CD14-positive monocyte (primary cell): ENCODE results near the gene SEC14L2. TPM values are rescaled to one million over a fixed set of nuclear protein-coding genes. Genes with fewer than 3 reads are reported as not detected.

ENCODE experiments used
- DNase-seq, 3 donors: peaks; one replicate each; pipeline ENCODE4 v3.0.0-alpha.2; 2011 to 2022
- H2AFZ ChIP-seq: 2 replicates; pipeline ENCODE4 v1.6.0; 2012; ENCODE audit warnings: mild to moderate bottlenecking, low read depth, low read length, inconsistent platforms; ENCODE audit not compliant: insufficient read depth, poor library complexity, severe bottlenecking
- H3K27ac ChIP-seq, 2 donors: 1 replicate in 1 of 2; 2 replicates in 1 of 2; pipeline ENCODE4 v1.5.1; 2012 to 2013; ENCODE audit warnings: low read length in 2 of 2, control low read depth in 1 of 2, inconsistent platforms in 1 of 2, low read depth in 1 of 2, mild to moderate bottlenecking in 1 of 2
- H3K27me3 ChIP-seq, 2 donors: one replicate each; pipeline versions ENCODE4 v1.6.0 to v1.6.1; 2011 to 2013; ENCODE audit warnings: low read length in 2 of 2; ENCODE audit not compliant: control insufficient read depth in 2 of 2, insufficient read depth in 2 of 2
- H3K36me3 ChIP-seq, 2 donors: replicated peaks in 1 of 2; 1 replicate in 1 of 2; 2 replicates in 1 of 2; pipeline versions ENCODE4 v1.5.1 to v1.6.1; 2012 to 2013; ENCODE audit warnings: low read length in 2 of 2, control low read depth in 1 of 2, inconsistent platforms in 1 of 2, mild to moderate bottlenecking in 1 of 2; ENCODE audit not compliant: insufficient read depth in 2 of 2, control insufficient read depth in 1 of 2
- H3K4me1 ChIP-seq, 2 donors: 1 replicate in 1 of 2; 2 replicates in 1 of 2; pipeline versions ENCODE4 v1.5.1 to v1.6.1; 2012 to 2013; ENCODE audit warnings: low read length in 2 of 2, control low read depth in 1 of 2, inconsistent platforms in 1 of 2, mild to moderate bottlenecking in 1 of 2, moderate library complexity in 1 of 2; ENCODE audit not compliant: insufficient read depth in 2 of 2, control insufficient read depth in 1 of 2
- H3K4me2 ChIP-seq: replicated peaks from 2 replicates; pipeline ENCODE3; 2012; ENCODE audit warnings: low read length, moderate library complexity, mild to moderate bottlenecking; ENCODE audit not compliant: poor library complexity, severe bottlenecking; ENCODE audit errors: extremely low read depth
- H3K4me3 ChIP-seq, 3 experiments: fragments of 200-600 bp in 1 of 3; sonication (generic) in 1 of 3; replicated peaks in 1 of 3; 1 replicate in 2 of 3; 2 replicates in 1 of 3; pipeline ENCODE4 v1.5.1; 2011 to 2013; ENCODE audit warnings: low read length in 3 of 3, mild to moderate bottlenecking in 3 of 3, control low read depth in 2 of 3, low read depth in 2 of 3, inconsistent platforms in 1 of 3, moderate library complexity in 1 of 3
- H3K79me2 ChIP-seq: 2 replicates; pipeline ENCODE4 v1.6.0; 2012; ENCODE audit warnings: mild to moderate bottlenecking, control low read depth, inconsistent platforms, low read length, moderate library complexity; ENCODE audit not compliant: insufficient read depth
- H3K9ac ChIP-seq: 2 replicates; pipeline ENCODE4 v1.6.0; 2017; ENCODE audit warnings: low read length, mild to moderate bottlenecking; ENCODE audit not compliant: insufficient read depth, poor library complexity, severe bottlenecking
- H3K9me3 ChIP-seq, 2 donors: replicated peaks in 1 of 2; 1 replicate in 1 of 2; 2 replicates in 1 of 2; pipeline versions ENCODE4 v1.5.1 to v1.6.1; 2012 to 2013; ENCODE audit warnings: low read length in 2 of 2, control low read depth in 1 of 2; ENCODE audit not compliant: control insufficient read depth in 1 of 2, insufficient read depth in 1 of 2
- H4K20me1 ChIP-seq: 2 replicates; pipeline ENCODE4 v1.6.0; 2012; ENCODE audit warnings: mild to moderate bottlenecking, low read length, control low read depth, moderate library complexity; ENCODE audit not compliant: insufficient read depth
- H3K27ac Mint-ChIP-seq, 7 donors: one replicate each; pipeline ENCODE4 v1.8.0; 2020; ENCODE audit warnings: mild to moderate bottlenecking in 7 of 7, mixed read lengths in 7 of 7, moderate library complexity in 6 of 7, inconsistent platforms in 2 of 7
- H3K27me3 Mint-ChIP-seq, 3 donors: one replicate each; pipeline ENCODE4 v1.8.0; 2021 to 2022; ENCODE audit warnings: low read depth in 3 of 3, mild to moderate bottlenecking in 3 of 3, mixed read lengths in 3 of 3, moderate library complexity in 3 of 3, inconsistent platforms in 1 of 3
- H3K36me3 Mint-ChIP-seq, 2 donors: one replicate each; pipeline ENCODE4 v1.8.0; 2020; ENCODE audit warnings: mixed read lengths in 2 of 2, inconsistent platforms in 1 of 2, mild to moderate bottlenecking in 1 of 2
- H3K4me1 Mint-ChIP-seq: one replicate; pipeline ENCODE4 v1.8.0; 2020; ENCODE audit warnings: mild to moderate bottlenecking, mixed read lengths
- H3K4me3 Mint-ChIP-seq, 2 donors: one replicate each; pipeline ENCODE4 v1.8.0; 2020; ENCODE audit warnings: mild to moderate bottlenecking in 2 of 2, mixed read lengths in 2 of 2, moderate library complexity in 1 of 2
- H3K9me3 Mint-ChIP-seq, 7 donors: one replicate each; pipeline ENCODE4 v1.8.0; 2020 to 2022; ENCODE audit warnings: mixed read lengths in 7 of 7, mild to moderate bottlenecking in 6 of 7, moderate library complexity in 6 of 7, inconsistent platforms in 2 of 7
- CTCF ChIP-seq: fragments of 200-600 bp; IDR thresholded peaks from one replicate; pipeline ENCODE4 v1.8.0; 2022; ENCODE audit warnings: antibody characterized with exemption, mild to moderate bottlenecking
- WGBS: methylation state at CpG from one replicate; pipeline ENCODE4 v1.1.5; 2013; ENCODE audit warnings: missing lambda C conversion rate; ENCODE audit not compliant: insufficient coverage; 5-methylcytosine and 5-hydroxymethylcytosine counted together
- intact Hi-C, 2 donors: fragments of 100-400 bp; cut with micrococcal nuclease; formaldehyde crosslinking; loops; one replicate each; pipeline versions ENCODE4 v1.15.0 to v1.15.1; 2023
- polyA plus RNA-seq, 3 donors: library from polyadenylated mRNA; depleted of rRNA in 1 of 3; unstranded in 2 of 3; stranded (reverse) in 1 of 3; fragments of 300-500 nt in 2 of 3; fragments of >200 nt in 1 of 3; fragmentation: Illumina TruSeq in 2 of 3; gene quantifications; 1 replicate in 2 of 3; 2 replicates in 1 of 3; pipeline ENCODE4 v1.2.3, GENCODE V29; 2012 to 2021

The SEC14L2 gene
- polyA plus RNA-seq, 3 donors, result 0.03 TPM; not detected in 1

- Histone ChIP-seq H3K4me3 (peak within 1 kb of the TSS; percentile 14 to 75 (median 51)), H3K4me1 (peaks cover 10% of the 10 kb centered on the region in 2 donors), H3K36me3 (peaks cover 0 to 13% of the 10 kb centered on the region in 2 donors), H3K4me2 (peak within 1 kb of the TSS; percentile 88), H2AFZ (peak within 1 kb of the TSS; percentile 86), H3K27me3 (no peaks in the 10 kb centered on the region), H3K9ac (peak within 1 kb of the TSS; percentile 55), H3K27ac (no peak within 1 kb of the TSS), H3K9me3 (no peaks in the 10 kb centered on the region), H4K20me1 (no peaks in the 10 kb centered on the region), H3K79me2 (no peaks in the 10 kb centered on the region)
- H3K27ac Mint-ChIP-seq, result peak within 1 kb of the TSS in 6 of 7 donors; percentile 60 to 88 (median 80)
- peak; percentile 76 to 82 (median 81) for DNase-seq
- peaks cover 5 to 7% of the 10 kb centered on the region in 2 donors for H3K36me3 Mint-ChIP-seq
- H3K9me3 Mint-ChIP-seq, result peaks cover 0 to 4% (median 0%) of the 10 kb centered on the region in 7 donors
- peak; percentile 97 for TF ChIP-seq CTCF
- H3K4me1 Mint-ChIP-seq, result peaks cover 14% of the 10 kb centered on the region
- 0% methylated on average over 90 of the region's 95 CpGs for WGBS
- peaks cover 3 to 8% (median 4%) of the 10 kb centered on the region in 3 donors for H3K27me3 Mint-ChIP-seq
- intact Hi-C loops, result loop anchor here (1.0 to 5.0 kb wide), 5 partner anchors 30 to 280 kb away; partner anchors contain the start of genes CASTOR1 (in 1 of the 2), CCDC157 (in 1 of the 2), MTFP1 (in 1 of the 2) and SF3A1 (in 1 of the 2)
- H3K4me3 Mint-ChIP-seq, result peak within 1 kb of the TSS; percentile 82 to 88
Observed at GRCh38 chr22:30386960-30387827, 9.6 kb upstream of the SEC14L2 start, which contains the start of gene RNF215. Gene RNF215, minus strand, starts transcription at chr22:30387411. Its CDS starts 98 bp downstream, at chr22:30387313.

GRCh38 chr22:30390974-30391691, 5.7 kb upstream of the SEC14L2 start:
- no peak overlapping the region for H3K4me2 ChIP-seq
- H3K27me3 Mint-ChIP-seq, result peaks cover 18 to 22% (median 19%) of the 10 kb centered on the region in 3 donors
- TF ChIP-seq CTCF, result peak; percentile 90
- 71% methylated on average over 1 of the region's 5 CpGs for WGBS
- no peaks in the 10 kb centered on the region for H3K79me2 ChIP-seq
- no peak overlapping the region for H3K9ac ChIP-seq
- peaks cover 15% of the 10 kb centered on the region for H3K4me1 Mint-ChIP-seq
- H3K9me3 Mint-ChIP-seq, result peaks cover 0 to 4% (median 0%) of the 10 kb centered on the region in 7 donors
- H3K4me3 ChIP-seq, result no peak overlapping the region
- intact Hi-C loops, result loop anchor here (1.0 to 5.0 kb wide), 3 partner anchors 36 to 284 kb away; partner anchors contain the start of gene MTFP1 (in 1 of the 2)
- H3K27me3 ChIP-seq, result peaks cover 6 to 8% of the 10 kb centered on the region in 2 donors
- no peak overlapping the region for H3K4me3 Mint-ChIP-seq
- no peak overlapping the region for H3K27ac ChIP-seq
- H3K27ac Mint-ChIP-seq, result peak overlapping the region in 3 of 7 donors; percentile 18 to 55 (median 22)
- peaks cover 0 to 1% of the 10 kb centered on the region in 2 donors for H3K36me3 Mint-ChIP-seq
- no peaks in the 10 kb centered on the region for H3K36me3 ChIP-seq
- H4K20me1 ChIP-seq, result no peaks in the 10 kb centered on the region
- H3K9me3 ChIP-seq, result no peaks in the 10 kb centered on the region
- H3K4me1 ChIP-seq, result peaks cover 7 to 10% of the 10 kb centered on the region in 2 donors
- H2AFZ ChIP-seq, result peak overlapping the region; percentile 37
- DNase-seq, result peak; percentile 62 to 74 (median 73)
